Hepatocyte (in vitro differentiated cells): ENCODE data around the gene SLITRK4. TPM values are rescaled to one million over a fixed set of nuclear protein-coding genes. Genes with fewer than 3 reads are reported as not detected.

Source experiments
- DNase-seq: peaks from one replicate; pipeline ENCODE4 v3.0.0-alpha.2; 2016; ENCODE audit warnings: low spot score
- H2AFZ ChIP-seq: fragments of 200-600 bp; sonication (generic); 2 replicates; pipeline ENCODE4 v1.6.0; 2016; ENCODE audit warnings: antibody characterized with exemption, mild to moderate bottlenecking
- H3K27ac ChIP-seq: fragments of 200-600 bp; sonication (generic); 2 replicates; pipeline ENCODE4 v1.5.1; 2016; ENCODE audit warnings: mild to moderate bottlenecking
- H3K27me3 ChIP-seq: fragments of 200-600 bp; sonication (generic); 2 replicates; pipeline ENCODE4 v1.6.1; 2016
- H3K36me3 ChIP-seq: fragments of 200-600 bp; sonication (generic); replicated peaks from 2 replicates; pipeline ENCODE4 v1.5.1; 2016; ENCODE audit warnings: low read depth; ENCODE audit not compliant: insufficient read depth
- H3K4me1 ChIP-seq: fragments of 200-600 bp; sonication (generic); 2 replicates; pipeline ENCODE4 v1.5.1; 2016; ENCODE audit warnings: mild to moderate bottlenecking, moderate library complexity; ENCODE audit not compliant: insufficient read depth
- H3K4me2 ChIP-seq: fragments of 200-600 bp; sonication (generic); 2 replicates; pipeline ENCODE4 v1.6.0; 2016
- H3K4me3 ChIP-seq: fragments of 200-600 bp; sonication (generic); 2 replicates; pipeline ENCODE4 v1.5.1; 2016; ENCODE audit warnings: mild to moderate bottlenecking
- H3K79me2 ChIP-seq: fragments of 200-600 bp; sonication (generic); 2 replicates; pipeline ENCODE4 v1.6.0; 2017; ENCODE audit warnings: mild to moderate bottlenecking
- H3K9me2 ChIP-seq: fragments of 200-600 bp; sonication (generic); replicated peaks from 2 replicates; pipeline ENCODE4 v1.6.0; 2017; ENCODE audit warnings: mild to moderate bottlenecking; ENCODE audit not compliant: insufficient read depth
- H3K9me3 ChIP-seq: fragments of 200-600 bp; sonication (generic); 2 replicates; pipeline ENCODE4 v1.5.1; 2016; ENCODE audit warnings: low read depth, mild to moderate bottlenecking
- H4K20me1 ChIP-seq: fragments of 200-600 bp; sonication (generic); 2 replicates; pipeline ENCODE4 v1.6.0; 2016; ENCODE audit warnings: mild to moderate bottlenecking; ENCODE audit not compliant: insufficient read depth, poor library complexity, severe bottlenecking
- EZH2 ChIP-seq: fragments of 200-600 bp; sonication (generic); IDR thresholded peaks from 2 replicates; pipeline ENCODE4 v1.6.1; 2016; ENCODE audit warnings: antibody characterized with exemption, mild to moderate bottlenecking, borderline replicate concordance
- EZH2phosphoT487 ChIP-seq: fragments of 200-600 bp; sonication (generic); IDR thresholded peaks from one replicate; pipeline ENCODE4 v1.6.1; 2018; ENCODE audit warnings: antibody characterized with exemption, mild to moderate bottlenecking, low read depth, moderate library complexity; ENCODE audit not compliant: unreplicated experiment, severe bottlenecking
- WGBS: methylation state at CpG from one replicate; pipeline ENCODE4 v1.1.6; 2016; ENCODE audit warnings: low lambda C conversion rate; ENCODE audit errors: missing lambda C conversion rate; 5-methylcytosine and 5-hydroxymethylcytosine counted together
- polyA plus RNA-seq: library from polyadenylated mRNA; unstranded; fragments of >200 nt; fragmentation: Nextera tagmentation; extraction: Ambion mirVana; gene quantifications from 2 replicates; pipeline ENCODE4 v1.2.1, GENCODE V29; 2016
- total RNA-seq: library from RNA; depleted of rRNA; stranded (reverse); fragments of >200 nt; gene quantifications from 2 replicates; pipeline ENCODE4 v1.2.3, GENCODE V29; 2014
- TF ChIP-seq, protein P1 (sequence below): fragments of 200-600 bp; sonication (generic); IDR thresholded peaks from 2 replicates; pipeline ENCODE4 v1.5.1; 2016; ENCODE audit warnings: antibody characterized with exemption, mild to moderate bottlenecking; ENCODE audit not compliant: poor library complexity

The SLITRK4 gene
- total and polyA plus RNA-seq, 2 experiments from 2014 or later = 11.1 to 15.2 TPM

DNA sequence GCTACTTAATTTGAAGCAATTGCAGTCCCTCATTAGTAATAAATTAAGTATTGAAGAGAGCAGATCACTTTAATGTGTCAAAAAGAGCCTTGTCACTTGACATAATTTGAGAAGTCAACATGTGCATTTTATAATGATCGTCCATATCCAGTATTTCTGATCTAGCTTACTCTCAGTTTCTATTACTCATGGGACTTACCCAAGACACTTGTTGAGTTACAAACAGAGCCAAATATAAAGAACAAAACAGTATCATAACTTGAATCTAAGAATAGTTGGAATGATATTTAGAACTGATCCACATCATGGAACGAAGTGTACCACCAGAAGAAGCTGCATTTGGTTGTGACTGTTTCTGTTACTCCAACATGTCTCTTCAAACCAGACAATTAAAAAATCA lies 54.7 kb downstream of the SLITRK4 start:
- H3K27me3 ChIP-seq = no peaks in the 10 kb centered on the region
- TF ChIP-seq EZH2 (no peak), EZH2phosphoT487 (no peak)
- TF ChIP-seq, protein P1, sequence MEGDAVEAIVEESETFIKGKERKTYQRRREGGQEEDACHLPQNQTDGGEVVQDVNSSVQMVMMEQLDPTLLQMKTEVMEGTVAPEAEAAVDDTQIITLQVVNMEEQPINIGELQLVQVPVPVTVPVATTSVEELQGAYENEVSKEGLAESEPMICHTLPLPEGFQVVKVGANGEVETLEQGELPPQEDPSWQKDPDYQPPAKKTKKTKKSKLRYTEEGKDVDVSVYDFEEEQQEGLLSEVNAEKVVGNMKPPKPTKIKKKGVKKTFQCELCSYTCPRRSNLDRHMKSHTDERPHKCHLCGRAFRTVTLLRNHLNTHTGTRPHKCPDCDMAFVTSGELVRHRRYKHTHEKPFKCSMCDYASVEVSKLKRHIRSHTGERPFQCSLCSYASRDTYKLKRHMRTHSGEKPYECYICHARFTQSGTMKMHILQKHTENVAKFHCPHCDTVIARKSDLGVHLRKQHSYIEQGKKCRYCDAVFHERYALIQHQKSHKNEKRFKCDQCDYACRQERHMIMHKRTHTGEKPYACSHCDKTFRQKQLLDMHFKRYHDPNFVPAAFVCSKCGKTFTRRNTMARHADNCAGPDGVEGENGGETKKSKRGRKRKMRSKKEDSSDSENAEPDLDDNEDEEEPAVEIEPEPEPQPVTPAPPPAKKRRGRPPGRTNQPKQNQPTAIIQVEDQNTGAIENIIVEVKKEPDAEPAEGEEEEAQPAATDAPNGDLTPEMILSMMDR = no peak
- WGBS = 68% methylated on average over 2 of the region's 2 CpGs
- no peak for DNase-seq
- H4K20me1 ChIP-seq = no peaks in the 10 kb centered on the region
- H3K9me2 ChIP-seq = no peaks in the 10 kb centered on the region
- no peak overlapping the region for H2AFZ ChIP-seq
- no peak overlapping the region for H3K4me2 ChIP-seq
- no peaks in the 10 kb centered on the region for H3K4me1 ChIP-seq
- no peak overlapping the region for H3K4me3 ChIP-seq
- no peaks in the 10 kb centered on the region for H3K9me3 ChIP-seq
- H3K36me3 ChIP-seq = no peaks in the 10 kb centered on the region
- H3K79me2 ChIP-seq = no peaks in the 10 kb centered on the region
- no peak overlapping the region for H3K27ac ChIP-seq

DNA sequence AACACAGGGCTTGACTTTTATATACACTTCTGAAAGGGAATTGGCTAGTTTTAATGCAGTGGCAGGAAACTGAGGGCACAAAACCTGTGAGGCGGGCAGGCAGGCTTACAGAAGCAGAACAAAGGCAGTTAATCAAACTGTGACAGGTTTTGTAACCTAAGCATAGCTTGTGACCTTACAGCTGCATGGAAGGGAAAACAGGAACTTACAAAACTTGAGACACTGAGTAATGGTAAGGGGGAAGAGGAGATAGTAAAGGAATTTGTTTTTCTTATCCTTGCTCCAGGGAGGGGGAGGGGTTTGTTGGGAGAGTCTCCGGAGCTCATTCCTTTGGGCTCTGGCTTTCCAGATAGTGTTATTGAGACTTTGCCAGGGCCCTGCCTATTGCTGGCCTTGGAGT lies 55.6 kb downstream of the SLITRK4 start:
- H3K36me3 ChIP-seq = no peaks in the 10 kb centered on the region
- H3K79me2 ChIP-seq = no peaks in the 10 kb centered on the region
- peak; percentile 29 for DNase-seq
- no peaks in the 10 kb centered on the region for H4K20me1 ChIP-seq
- TF ChIP-seq, protein P1 = no peak
- TF ChIP-seq EZH2phosphoT487 = no peak
- no peak overlapping the region for H3K4me3 ChIP-seq
- H3K9me3 ChIP-seq = no peaks in the 10 kb centered on the region
- no peaks in the 10 kb centered on the region for H3K9me2 ChIP-seq
- no peaks in the 10 kb centered on the region for H3K27me3 ChIP-seq
- no peak overlapping the region for H2AFZ ChIP-seq
- WGBS = 45% methylated on average over 2 of the region's 2 CpGs
- H3K27ac ChIP-seq = no peak overlapping the region
- no peaks in the 10 kb centered on the region for H3K4me1 ChIP-seq
- no peak overlapping the region for H3K4me2 ChIP-seq

Other genes starting within 250 kb of the SLITRK4 start
- 0.52 and 0.60 TPM in 2 replicates for gene SPANXN3, start 118.6 kb downstream of the SLITRK4 start, total RNA-seq
- 1.3 and 2.8 TPM in 2 replicates for gene SPANXN3, start 118.6 kb downstream of the SLITRK4 start, polyA plus RNA-seq
- not detected in 2 replicates for gene SPANXN2, start 84.7 kb upstream of the SLITRK4 start, total RNA-seq
- not detected in 2 replicates for gene SPANXN2, start 84.7 kb upstream of the SLITRK4 start, polyA plus RNA-seq
- gene UBE2NL, start 248.0 kb upstream of the SLITRK4 start, total RNA-seq = 0.12 TPM in 1 of 2 replicates, not detected in the other
- not detected in 2 replicates for gene UBE2NL, start 248.0 kb upstream of the SLITRK4 start, polyA plus RNA-seq